GM21717 (cell line): ENCODE results near the gene SBNO2.

Experiments
- ATAC-seq: cut with Tn5 transposase; IDR thresholded peaks from one replicate; pipeline ENCODE4 v1.9.1; 2021; ENCODE audit warnings: mild to moderate bottlenecking, moderate library complexity; ENCODE audit not compliant: unreplicated experiment

The SBNO2 gene

GRCh38 chr19:1063909-1064660 is 110.0 kb downstream of the SBNO2 start:
- no peak for ATAC-seq

GRCh38 chr19:1063030-1063908 is 110.8 kb downstream of the SBNO2 start:
- ATAC-seq: no peak

- no peak for ATAC-seq
Observed at GRCh38 chr19:1062387-1063029, 111.6 kb downstream of the SBNO2 start.

GRCh38 chr19:1061987-1062386 is 112.1 kb downstream of the SBNO2 start:
- ATAC-seq: no peak

GRCh38 chr19:1060689-1061088 is 113.4 kb downstream of the SBNO2 start:
- no peak for ATAC-seq

- ATAC-seq: no peak
Observed at GRCh38 chr19:1058112-1058511, 116.0 kb downstream of the SBNO2 start.
